Measurements from ENCODE around the gene LPAR2.

LPAR2 gene

GRCh38 chr19:19661141-19661674, 33.2 kb upstream of the LPAR2 start:
- Histone ChIP-seq H3K9me3 (ENCODE audit: low read length) (no peaks in the 10 kb centered on the region), H3K4me1 (ENCODE audit: insufficient read depth, low read length) (peaks cover 17% of the 10 kb centered on the region), H3K4me3 (ENCODE audit: low read length) (no peak overlapping the region), H2AFZ (ENCODE audit: low read depth, low read length) (no peak overlapping the region), H3K36me3 (ENCODE audit: insufficient read depth, low read length) (peaks cover 41% of the 10 kb centered on the region), H3K27me3 (ENCODE audit: insufficient read depth, low read length) (no peaks in the 10 kb centered on the region)

DNA sequence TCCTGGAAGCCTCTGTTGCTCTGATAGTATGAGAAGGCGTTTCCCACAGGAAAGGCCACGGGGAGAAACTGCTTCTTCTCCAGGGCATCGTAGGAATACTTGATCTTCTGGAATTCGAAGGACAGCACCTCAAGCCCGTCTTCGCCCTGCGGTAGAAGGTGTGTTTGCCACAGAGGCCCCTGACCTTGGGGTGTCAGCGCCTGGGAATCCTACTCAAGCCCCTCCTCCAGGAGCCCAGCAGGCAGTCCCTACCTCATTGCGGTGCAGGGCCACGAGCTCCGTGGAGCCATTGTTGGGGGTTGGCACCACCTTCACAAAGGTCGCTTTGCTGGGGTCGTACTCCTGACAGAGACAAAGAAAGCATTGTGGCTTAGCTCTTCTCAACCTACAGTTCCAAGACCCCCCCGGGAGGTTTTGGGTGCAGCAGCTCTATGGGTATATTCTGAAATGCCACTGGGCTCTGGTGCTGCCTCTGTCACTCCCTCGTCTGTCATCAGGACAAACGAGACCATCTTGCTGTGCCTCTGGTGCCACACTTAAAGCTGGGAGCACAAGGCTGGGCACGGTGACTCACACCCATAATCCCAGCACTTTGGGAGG, 31.7 kb upstream of the LPAR2 start:
- Histone ChIP-seq H3K27me3 (ENCODE audit: insufficient read depth, low read length) (no peaks in the 10 kb centered on the region), H2AFZ (ENCODE audit: low read depth, low read length) (no peak overlapping the region), H3K9me3 (ENCODE audit: low read length) (no peaks in the 10 kb centered on the region), H3K4me3 (ENCODE audit: low read length) (no peak overlapping the region), H3K36me3 (ENCODE audit: insufficient read depth, low read length) (peaks cover 56% of the 10 kb centered on the region), H3K4me1 (ENCODE audit: insufficient read depth, low read length) (peaks cover 17% of the 10 kb centered on the region)

- Histone ChIP-seq H3K4me3 (ENCODE audit: low read length) (no peak overlapping the region), H3K27me3 (ENCODE audit: insufficient read depth, low read length) (no peaks in the 10 kb centered on the region), H3K9me3 (ENCODE audit: low read length) (no peaks in the 10 kb centered on the region), H3K36me3 (ENCODE audit: insufficient read depth, low read length) (peaks cover 79% of the 10 kb centered on the region), H3K4me1 (ENCODE audit: insufficient read depth, low read length) (peaks cover 10% of the 10 kb centered on the region), H2AFZ (ENCODE audit: low read depth, low read length) (no peak overlapping the region)
Observed at GRCh38 chr19:19657397-19657783, 29.4 kb upstream of the LPAR2 start.

DNA sequence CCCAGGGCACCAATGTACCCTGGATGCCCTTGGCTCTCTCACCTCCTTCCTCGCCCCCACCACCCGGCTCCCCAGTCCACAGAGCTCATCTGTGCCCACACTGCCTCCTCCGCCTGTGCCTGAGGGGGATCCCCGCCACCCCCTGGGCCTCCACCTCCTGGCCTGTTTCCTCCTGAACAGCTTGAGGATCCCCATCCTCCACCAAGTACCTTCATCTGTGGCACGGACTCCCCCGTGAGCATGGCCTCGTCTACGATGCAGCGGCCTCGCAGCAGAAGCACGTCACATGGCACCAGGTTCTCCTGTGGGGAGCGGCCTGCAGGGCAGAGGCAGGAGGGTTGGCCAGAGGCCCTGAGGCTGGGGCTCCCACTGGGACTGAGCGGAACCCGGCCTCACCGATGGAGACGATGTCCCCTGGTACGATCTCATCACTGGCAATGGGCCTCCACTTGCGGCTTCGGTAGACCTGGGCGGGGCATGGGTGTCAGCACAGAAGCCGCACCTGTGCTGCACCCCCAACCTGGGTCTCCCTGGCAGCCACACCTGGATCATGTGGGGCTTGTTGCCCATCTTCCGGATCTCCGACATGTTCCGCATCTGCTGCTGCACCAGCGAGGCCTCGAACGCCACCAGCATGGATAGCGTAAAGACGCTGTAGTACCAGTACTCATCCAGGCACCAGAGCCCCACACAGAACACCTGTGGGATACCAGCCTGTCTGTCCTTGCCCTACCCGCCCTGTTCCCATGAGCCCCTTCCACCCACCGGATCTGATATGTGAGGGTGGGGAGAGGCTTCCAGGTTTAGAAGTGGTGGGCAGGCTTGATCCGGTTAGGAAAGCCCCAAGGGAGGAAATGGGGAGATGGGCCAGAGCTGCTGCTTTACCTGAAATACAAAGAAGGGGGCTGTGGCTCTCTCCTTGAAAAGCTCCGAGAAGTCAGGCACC, 28.7 kb upstream of the LPAR2 start:
- Histone ChIP-seq H3K27me3 (ENCODE audit: insufficient read depth, low read length) (no peaks in the 10 kb centered on the region), H2AFZ (ENCODE audit: low read depth, low read length) (no peak overlapping the region), H3K4me3 (ENCODE audit: low read length) (no peak overlapping the region), H3K4me1 (ENCODE audit: insufficient read depth, low read length) (peaks cover 3% of the 10 kb centered on the region), H3K36me3 (ENCODE audit: insufficient read depth, low read length) (peaks cover 79% of the 10 kb centered on the region), H3K9me3 (ENCODE audit: low read length) (no peaks in the 10 kb centered on the region)

DNA sequence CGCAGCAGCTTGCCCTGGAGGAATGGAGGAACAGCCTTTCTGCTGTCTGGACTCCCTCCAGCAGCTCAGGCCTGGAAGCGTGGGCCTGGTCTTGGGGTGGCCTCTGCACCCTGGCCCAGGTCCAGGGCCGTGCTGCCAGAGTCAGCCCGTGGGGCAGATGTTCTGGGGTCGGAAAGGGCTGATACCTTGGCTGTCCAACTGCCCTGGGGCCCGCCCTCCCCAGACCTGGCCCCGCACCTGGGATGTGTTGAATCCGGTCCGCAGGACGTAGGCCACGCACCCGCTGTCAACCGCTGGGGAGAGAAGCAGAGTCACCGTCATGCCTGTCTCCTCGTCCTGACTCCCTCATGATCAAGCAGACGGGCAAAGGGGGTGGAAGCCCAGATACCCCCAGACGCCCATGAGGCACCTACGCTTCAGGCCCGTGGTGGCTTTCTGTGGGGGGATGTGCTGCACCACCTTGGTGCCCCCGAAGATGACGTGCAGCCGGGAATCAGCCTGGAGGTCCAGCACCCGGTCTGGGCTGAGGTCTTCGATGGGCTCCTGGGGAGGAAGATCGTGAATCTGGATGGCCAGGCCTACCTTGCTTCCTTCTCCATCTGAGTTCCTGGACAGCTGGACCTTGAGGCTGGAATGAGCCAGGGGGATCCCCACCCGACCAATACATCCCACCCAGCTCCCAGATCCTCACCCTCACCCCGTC, 27.8 kb upstream of the LPAR2 start:
- H3K4me1 ChIP-seq (ENCODE audit: insufficient read depth, low read length): no peaks in the 10 kb centered on the region
- H3K9me3 ChIP-seq (ENCODE audit: low read length): no peaks in the 10 kb centered on the region
- no peak overlapping the region for H3K4me3 ChIP-seq (ENCODE audit: low read length)
- no peaks in the 10 kb centered on the region for H3K27me3 ChIP-seq (ENCODE audit: insufficient read depth, low read length)
- no peak overlapping the region for H2AFZ ChIP-seq (ENCODE audit: low read depth, low read length)
- H3K36me3 ChIP-seq (ENCODE audit: insufficient read depth, low read length): peaks cover 89% of the 10 kb centered on the region

GRCh38 chr19:19655051-19655594, 27.1 kb upstream of the LPAR2 start:
- Histone ChIP-seq H3K4me1 (ENCODE audit: insufficient read depth, low read length) (no peaks in the 10 kb centered on the region), H3K27me3 (ENCODE audit: insufficient read depth, low read length) (no peaks in the 10 kb centered on the region), H3K4me3 (ENCODE audit: low read length) (no peak overlapping the region), H3K36me3 (ENCODE audit: insufficient read depth, low read length) (peaks cover 95% of the 10 kb centered on the region), H2AFZ (ENCODE audit: low read depth, low read length) (no peak overlapping the region), H3K9me3 (ENCODE audit: low read length) (no peaks in the 10 kb centered on the region)

GRCh38 chr19:19654441-19654840, 26.4 kb upstream of the LPAR2 start:
- H3K4me1 ChIP-seq (ENCODE audit: insufficient read depth, low read length): no peaks in the 10 kb centered on the region
- no peaks in the 10 kb centered on the region for H3K9me3 ChIP-seq (ENCODE audit: low read length)
- H3K36me3 ChIP-seq (ENCODE audit: insufficient read depth, low read length): peaks cover 95% of the 10 kb centered on the region
- no peak overlapping the region for H2AFZ ChIP-seq (ENCODE audit: low read depth, low read length)
- no peaks in the 10 kb centered on the region for H3K27me3 ChIP-seq (ENCODE audit: insufficient read depth, low read length)
- no peak overlapping the region for H3K4me3 ChIP-seq (ENCODE audit: low read length)

- Histone ChIP-seq H3K36me3 (ENCODE audit: insufficient read depth, low read length) (peaks cover 94% of the 10 kb centered on the region), H3K9me3 (ENCODE audit: low read length) (no peaks in the 10 kb centered on the region), H3K4me1 (ENCODE audit: insufficient read depth, low read length) (no peaks in the 10 kb centered on the region)
Observed at GRCh38 chr19:19653597-19654147, 25.7 kb upstream of the LPAR2 start.

GRCh38 chr19:19652482-19653295, 24.7 kb upstream of the LPAR2 start:
- no peaks in the 10 kb centered on the region for H3K4me1 ChIP-seq (ENCODE audit: insufficient read depth, low read length)
- H3K9me3 ChIP-seq (ENCODE audit: low read length): no peaks in the 10 kb centered on the region
- H3K27me3 ChIP-seq (ENCODE audit: insufficient read depth, low read length): no peaks in the 10 kb centered on the region
- H3K4me3 ChIP-seq (ENCODE audit: low read length): no peak overlapping the region
- H2AFZ ChIP-seq (ENCODE audit: low read depth, low read length): no peak overlapping the region
- H3K36me3 ChIP-seq (ENCODE audit: insufficient read depth, low read length): peaks cover 90% of the 10 kb centered on the region

More at GRCh38 chr19:19653597-19654147, 25.7 kb upstream of the LPAR2 start:
- no peak overlapping the region for H3K4me3 ChIP-seq (ENCODE audit: low read length)
- no peak overlapping the region for H2AFZ ChIP-seq (ENCODE audit: low read depth, low read length)
- no peaks in the 10 kb centered on the region for H3K27me3 ChIP-seq (ENCODE audit: insufficient read depth, low read length)

DNA sequence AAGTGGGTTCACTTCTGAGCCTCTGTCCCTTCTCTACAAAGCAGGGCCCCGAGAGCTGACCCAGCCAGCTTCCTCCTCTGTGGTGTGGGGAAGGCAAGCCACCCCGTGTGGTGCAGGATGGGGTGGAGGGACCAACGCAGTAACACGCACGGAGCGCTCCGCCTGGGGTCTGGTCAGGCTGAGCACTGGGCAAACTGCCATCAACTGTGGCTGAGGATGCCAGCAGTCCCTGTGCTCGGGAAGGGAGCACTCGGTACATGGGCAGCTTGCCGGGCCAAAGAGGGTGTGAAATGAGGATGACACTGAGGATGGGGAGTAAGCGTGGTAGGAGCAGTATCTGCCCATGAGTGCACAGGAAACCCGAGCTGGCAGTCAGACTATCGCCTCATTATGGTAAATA, 23.1 kb upstream of the LPAR2 start:
- Histone ChIP-seq H3K36me3 (ENCODE audit: insufficient read depth, low read length) (peaks cover 89% of the 10 kb centered on the region), H3K4me1 (ENCODE audit: insufficient read depth, low read length) (no peaks in the 10 kb centered on the region), H3K4me3 (ENCODE audit: low read length) (no peak overlapping the region), H3K27me3 (ENCODE audit: insufficient read depth, low read length) (no peaks in the 10 kb centered on the region), H2AFZ (ENCODE audit: low read depth, low read length) (no peak overlapping the region), H3K9me3 (ENCODE audit: low read length) (no peaks in the 10 kb centered on the region)

DNA sequence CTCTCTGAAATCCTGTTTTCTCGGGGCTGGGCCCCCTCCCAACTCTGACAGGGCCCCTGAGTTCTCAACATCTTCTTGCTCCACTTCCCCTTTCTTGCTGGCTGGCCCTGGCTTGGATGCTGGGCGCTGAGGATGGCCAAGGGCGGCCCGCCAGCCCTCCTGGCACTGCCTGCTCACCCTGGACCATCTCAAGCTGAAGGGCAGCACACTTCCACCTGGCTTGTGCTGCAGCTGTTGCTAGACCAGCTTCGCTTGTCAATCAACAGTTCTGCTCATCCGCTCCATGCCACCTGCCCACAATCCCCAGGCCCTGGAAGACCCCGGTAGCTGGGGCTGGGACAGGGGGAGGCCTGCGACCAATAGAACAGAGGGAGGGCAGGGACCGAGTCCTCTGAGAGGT, 22.3 kb upstream of the LPAR2 start:
- peaks cover 87% of the 10 kb centered on the region for H3K36me3 ChIP-seq (ENCODE audit: insufficient read depth, low read length)
- H3K27me3 ChIP-seq (ENCODE audit: insufficient read depth, low read length): no peaks in the 10 kb centered on the region
- H3K4me1 ChIP-seq (ENCODE audit: insufficient read depth, low read length): no peaks in the 10 kb centered on the region

DNA sequence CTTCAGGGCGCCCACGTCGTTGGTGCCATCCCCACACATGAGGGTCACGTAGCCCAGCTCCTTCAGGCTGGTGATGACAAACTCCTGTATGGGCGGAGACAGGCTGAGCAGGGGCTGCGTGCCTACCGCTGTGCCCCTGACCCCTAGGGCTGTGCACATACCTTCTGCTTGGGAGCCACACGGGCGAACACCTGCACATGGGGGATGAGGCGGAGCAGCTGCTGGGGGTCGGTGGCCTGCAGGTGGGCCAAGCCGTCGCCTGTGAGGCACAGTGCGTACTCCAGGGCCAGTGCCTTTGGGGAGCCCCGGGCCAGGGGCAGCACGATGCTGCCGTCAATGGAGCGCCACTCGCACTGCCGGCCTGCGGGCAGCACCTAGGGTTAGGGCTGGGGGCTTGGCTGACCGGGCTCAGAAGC, 21.6 kb upstream of the LPAR2 start:
- Histone ChIP-seq H3K36me3 (ENCODE audit: insufficient read depth, low read length) (peaks cover 82% of the 10 kb centered on the region), H3K4me1 (ENCODE audit: insufficient read depth, low read length) (no peaks in the 10 kb centered on the region), H3K4me3 (ENCODE audit: low read length) (no peak overlapping the region), H3K9me3 (ENCODE audit: low read length) (no peaks in the 10 kb centered on the region), H2AFZ (ENCODE audit: low read depth, low read length) (no peak overlapping the region), H3K27me3 (ENCODE audit: insufficient read depth, low read length) (no peaks in the 10 kb centered on the region)

More for the DNA sequence above, 22.3 kb upstream of the LPAR2 start:
- H3K4me3 ChIP-seq (ENCODE audit: low read length): no peak overlapping the region
- no peak overlapping the region for H2AFZ ChIP-seq (ENCODE audit: low read depth, low read length)
- no peaks in the 10 kb centered on the region for H3K9me3 ChIP-seq (ENCODE audit: low read length)

Data from neuron (in vitro differentiated cells).